Thyroid gland (tissue), 4 donors: ENCODE measurements around the gene FNDC3B. TPM values are rescaled to one million over a fixed set of nuclear protein-coding genes. Genes with fewer than 3 reads are reported as not detected.
A peak's percentile ranks its signal among the peaks of the same experiment; 100 is the strongest.

Experiments
- DNase-seq, 2 donors: peaks; one replicate each; pipeline ENCODE4 v3.0.0-alpha.2; 2019
- H3K27ac ChIP-seq, 3 donors: fragments of 200-600 bp; sonication (generic); 1 replicate in 2 of 3; 2 replicates in 1 of 3; pipeline ENCODE4 v1.5.1; 2016 to 2019; ENCODE audit warnings: mild to moderate bottlenecking in 1 of 3, moderate library complexity in 1 of 3
- H3K27me3 ChIP-seq: fragments of 200-600 bp; sonication (generic); one replicate; pipeline ENCODE4 v1.5.1; 2019
- H3K36me3 ChIP-seq, 2 donors: fragments of 200-600 bp; sonication (generic); one replicate each; pipeline ENCODE4 v1.5.1; 2016 to 2019
- H3K4me1 ChIP-seq, 2 donors: fragments of 200-600 bp; sonication (generic); one replicate each; pipeline ENCODE4 v1.5.1; 2017 to 2019
- H3K4me3 ChIP-seq, 3 donors: fragments of 200-600 bp; sonication (generic); replicated peaks in 1 of 3; 1 replicate in 2 of 3; 2 replicates in 1 of 3; pipeline ENCODE4 v1.5.1; 2016; ENCODE audit warnings: mild to moderate bottlenecking in 1 of 3
- H3K9me3 ChIP-seq: fragments of 200-600 bp; sonication (generic); one replicate; pipeline ENCODE4 v1.5.1; 2017
- CTCF ChIP-seq, 6 experiments: fragments of 200-600 bp in 3 of 6; fragments of 450-650 bp in 3 of 6; sonication (generic) in 3 of 6; IDR thresholded peaks; one replicate each; pipeline ENCODE4 v1.5.1; 2016 to 2019; ENCODE audit warnings: antibody characterized with exemption in 6 of 6, mild to moderate bottlenecking in 2 of 6, inconsistent platforms in 1 of 6, moderate library complexity in 1 of 6
- POLR2A ChIP-seq, 2 donors: fragments of 450-650 bp; IDR thresholded peaks; one replicate each; pipeline ENCODE4 v1.6.1; 2017; ENCODE audit warnings: antibody characterized with exemption in 2 of 2, mild to moderate bottlenecking in 2 of 2, moderate library complexity in 1 of 2
- WGBS, 2 donors: methylation state at CpG; one replicate each; pipeline ENCODE4 v1.1.5; 2017; 5-methylcytosine and 5-hydroxymethylcytosine counted together
- intact Hi-C: fragments of 100-400 bp; cut with DNase I; formaldehyde crosslinking; loops from one replicate; pipeline ENCODE4 v1.15.1; 2023
- total RNA-seq, 4 donors: library from RNA; depleted of rRNA; stranded (reverse); fragments of >200 nt; gene quantifications; one replicate each; pipeline ENCODE4 v1.2.3, GENCODE V29; 2016

Gene FNDC3B
- total RNA-seq, 4 donors from 2014 or later = 118 to 172 (median 146) TPM

- H3K4me3 ChIP-seq = no peak overlapping the region
- peaks cover 13% of the 10 kb centered on the region in 2 donors for H3K4me1 ChIP-seq
- WGBS, 2 donors = 93 to 95% methylated on average over 5 of the region's 5 CpGs
- H3K27ac ChIP-seq = peak overlapping the region in 2 of 3 donors; percentile 12 to 26
- H3K27me3 ChIP-seq = no peaks in the 10 kb centered on the region
- TF ChIP-seq POLR2A (IDR thresholded peaks at IDR 0.05) (no peak), CTCF (IDR thresholded peaks at IDR 0.05) (no peak)
- H3K9me3 ChIP-seq = no peaks in the 10 kb centered on the region
- H3K36me3 ChIP-seq = no peaks in the 10 kb centered on the region
- no peak for DNase-seq
- intact Hi-C loops = no loop called here
Measured at GRCh38 chr3:172082820-172083513, 43.6 kb downstream of the FNDC3B start.

- H3K27ac ChIP-seq = no peak overlapping the region
- intact Hi-C loops = no loop called here
- WGBS, 2 donors = 93 to 95% methylated on average over 8 of the region's 8 CpGs
- H3K9me3 ChIP-seq = no peaks in the 10 kb centered on the region
- H3K27me3 ChIP-seq = no peaks in the 10 kb centered on the region
- H3K36me3 ChIP-seq = no peaks in the 10 kb centered on the region
- no peak for TF ChIP-seq CTCF (IDR thresholded peaks at IDR 0.05)
- TF ChIP-seq POLR2A (IDR thresholded peaks at IDR 0.05) = no peak
- DNase-seq = no peak
- peaks cover 17 to 18% of the 10 kb centered on the region in 2 donors for H3K4me1 ChIP-seq
- H3K4me3 ChIP-seq = no peak overlapping the region
Measured at GRCh38 chr3:172083995-172084409, 44.6 kb downstream of the FNDC3B start.

- Histone ChIP-seq H3K27ac (no peak overlapping the region), H3K9me3 (no peaks in the 10 kb centered on the region), H3K4me3 (no peak overlapping the region), H3K27me3 (no peaks in the 10 kb centered on the region), H3K4me1 (peaks cover 18 to 19% of the 10 kb centered on the region in 2 donors), H3K36me3 (no peaks in the 10 kb centered on the region)
- 93 to 95% methylated on average over 5 of the region's 5 CpGs for WGBS, 2 donors
- intact Hi-C loops = no loop called here
- TF ChIP-seq CTCF (IDR thresholded peaks at IDR 0.05) = no peak
- TF ChIP-seq POLR2A (IDR thresholded peaks at IDR 0.05) = no peak
- DNase-seq = no peak
Measured at GRCh38 chr3:172084871-172085556, 45.6 kb downstream of the FNDC3B start.

- no peaks in the 10 kb centered on the region for H3K27me3 ChIP-seq
- no peak for DNase-seq
- H3K36me3 ChIP-seq = no peaks in the 10 kb centered on the region
- H3K27ac ChIP-seq = no peak overlapping the region
- peaks cover 18 to 24% of the 10 kb centered on the region in 2 donors for H3K4me1 ChIP-seq
- no peak for TF ChIP-seq CTCF (IDR thresholded peaks at IDR 0.05)
- TF ChIP-seq POLR2A (IDR thresholded peaks at IDR 0.05) = no peak
- no peaks in the 10 kb centered on the region for H3K9me3 ChIP-seq
- WGBS, 2 donors = 91% methylated on average over 2 of the region's 2 CpGs
- intact Hi-C loops = no loop called here
- H3K4me3 ChIP-seq = no peak overlapping the region
Measured at GRCh38 chr3:172085557-172085895, 46.1 kb downstream of the FNDC3B start.

GRCh38 chr3:172086071-172086470 lies 46.7 kb downstream of the FNDC3B start:
- Histone ChIP-seq H3K27me3 (no peaks in the 10 kb centered on the region), H3K4me3 (no peak overlapping the region), H3K9me3 (no peaks in the 10 kb centered on the region), H3K4me1 (peaks cover 18 to 29% of the 10 kb centered on the region in 2 donors), H3K27ac (no peak overlapping the region), H3K36me3 (no peaks in the 10 kb centered on the region)
- no peak for DNase-seq
- intact Hi-C loops = no loop called here
- TF ChIP-seq CTCF (IDR thresholded peaks at IDR 0.05) (no peak), POLR2A (IDR thresholded peaks at IDR 0.05) (no peak)
- WGBS, 2 donors = 97 to 100% methylated on average over 1 of the region's 1 CpG
